ENCODE data around the gene CHST12.

The CHST12 gene

DNA sequence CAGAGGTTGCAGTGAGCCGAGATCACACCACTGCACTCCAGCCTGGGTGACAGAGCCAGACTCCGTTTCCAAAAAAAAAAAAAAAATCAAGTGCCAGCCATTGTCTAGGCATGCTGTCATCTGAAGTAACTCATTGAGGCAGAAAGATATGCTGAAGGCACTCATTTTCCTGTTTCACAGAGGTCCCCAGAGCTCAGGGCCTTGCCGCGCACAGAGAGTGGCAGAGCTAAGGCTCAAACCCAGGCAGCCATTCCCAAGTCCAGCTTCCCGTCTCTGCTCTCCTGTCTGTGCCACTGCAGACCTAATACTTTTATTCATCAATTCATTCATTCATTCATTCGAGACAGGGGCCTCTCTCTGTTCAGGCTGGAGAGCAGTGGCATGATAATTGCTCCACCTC, 69.3 kb downstream of the CHST12 start:
- Histone ChIP-seq H3K4me1 (peaks cover under 1% of the 10 kb centered on the region), H3K36me3 (no peaks in the 10 kb centered on the region), H3K4me3 (ENCODE audit: low read depth, low read length) (no peak overlapping the region), H3K27me3 (no peaks in the 10 kb centered on the region; the same call in 1 of the 2 replicates), H3K9me3 (no peaks in the 10 kb centered on the region)
- DNase-seq: no peak
- TF ChIP-seq, protein P1, sequence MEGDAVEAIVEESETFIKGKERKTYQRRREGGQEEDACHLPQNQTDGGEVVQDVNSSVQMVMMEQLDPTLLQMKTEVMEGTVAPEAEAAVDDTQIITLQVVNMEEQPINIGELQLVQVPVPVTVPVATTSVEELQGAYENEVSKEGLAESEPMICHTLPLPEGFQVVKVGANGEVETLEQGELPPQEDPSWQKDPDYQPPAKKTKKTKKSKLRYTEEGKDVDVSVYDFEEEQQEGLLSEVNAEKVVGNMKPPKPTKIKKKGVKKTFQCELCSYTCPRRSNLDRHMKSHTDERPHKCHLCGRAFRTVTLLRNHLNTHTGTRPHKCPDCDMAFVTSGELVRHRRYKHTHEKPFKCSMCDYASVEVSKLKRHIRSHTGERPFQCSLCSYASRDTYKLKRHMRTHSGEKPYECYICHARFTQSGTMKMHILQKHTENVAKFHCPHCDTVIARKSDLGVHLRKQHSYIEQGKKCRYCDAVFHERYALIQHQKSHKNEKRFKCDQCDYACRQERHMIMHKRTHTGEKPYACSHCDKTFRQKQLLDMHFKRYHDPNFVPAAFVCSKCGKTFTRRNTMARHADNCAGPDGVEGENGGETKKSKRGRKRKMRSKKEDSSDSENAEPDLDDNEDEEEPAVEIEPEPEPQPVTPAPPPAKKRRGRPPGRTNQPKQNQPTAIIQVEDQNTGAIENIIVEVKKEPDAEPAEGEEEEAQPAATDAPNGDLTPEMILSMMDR (IDR thresholded peaks at IDR 0.05; ENCODE audit: low read depth, low read length): no peak

DNA sequence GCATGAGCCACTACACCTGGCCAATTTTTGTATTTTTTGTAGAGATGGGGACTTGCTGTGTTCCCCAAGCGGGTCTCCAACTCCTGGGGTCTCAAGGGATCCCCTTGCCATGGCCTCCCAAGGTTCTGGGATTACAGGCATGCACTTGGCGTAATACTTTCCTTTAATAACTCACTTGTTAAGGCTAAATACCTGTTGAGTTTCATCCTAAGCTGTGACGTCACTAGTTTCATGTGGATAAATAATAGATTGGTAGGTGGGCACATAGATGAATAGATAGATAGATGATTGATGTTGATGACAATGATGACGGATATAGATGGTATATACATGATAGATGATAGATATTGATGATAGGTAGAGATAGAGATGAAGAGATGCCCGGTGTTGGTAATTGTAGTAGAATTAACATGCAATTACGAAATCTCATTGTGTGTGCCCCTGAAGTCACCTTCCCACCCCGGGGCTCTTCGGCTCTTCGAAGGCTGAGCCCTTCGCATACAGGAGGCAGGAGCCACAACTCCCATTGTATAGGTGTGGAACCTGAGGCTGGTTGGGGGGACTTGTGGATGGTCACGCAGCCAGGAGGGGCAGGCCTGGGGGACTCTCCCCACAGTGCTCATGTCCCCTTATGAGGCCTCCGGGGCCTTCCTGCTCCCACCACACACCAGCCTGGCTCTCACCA, 70.2 kb downstream of the CHST12 start:
- Histone ChIP-seq H3K36me3 (no peaks in the 10 kb centered on the region), H3K4me3 (ENCODE audit: low read depth, low read length) (no peak overlapping the region), H3K27me3 (no peaks in the 10 kb centered on the region; the same call in 1 of the 2 replicates), H3K4me1 (peaks cover 7% of the 10 kb centered on the region), H3K9me3 (no peaks in the 10 kb centered on the region)
- no peak for DNase-seq
- TF ChIP-seq, protein P1 (IDR thresholded peaks at IDR 0.05; ENCODE audit: low read depth, low read length): no peak

DNA sequence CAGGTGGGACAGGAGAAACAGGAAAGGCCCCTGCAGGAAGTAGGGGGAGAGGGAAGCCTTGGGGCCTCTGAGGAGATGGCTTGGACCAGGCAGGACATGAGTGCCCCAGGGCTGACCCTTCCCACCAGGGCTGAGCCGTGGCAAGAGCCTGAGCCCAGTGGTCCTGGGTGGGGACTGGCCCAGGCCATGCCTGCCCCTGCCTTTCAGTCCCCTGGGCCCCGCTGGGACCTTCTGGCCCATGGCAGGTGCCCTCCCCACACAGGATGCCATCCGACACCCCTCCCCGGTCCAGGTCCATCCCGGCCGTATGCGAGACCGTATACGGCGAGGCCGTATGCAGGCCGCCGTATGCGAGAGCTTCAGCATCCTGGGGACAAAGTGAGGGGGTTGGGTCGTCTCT, 70.8 kb downstream of the CHST12 start:
- Histone ChIP-seq H3K4me1 (peaks cover 7% of the 10 kb centered on the region), H3K4me3 (ENCODE audit: low read depth, low read length) (no peak overlapping the region), H3K9me3 (no peaks in the 10 kb centered on the region), H3K27me3 (no peaks in the 10 kb centered on the region; the same call in 1 of the 2 replicates), H3K36me3 (no peaks in the 10 kb centered on the region)
- TF ChIP-seq, protein P1 (IDR thresholded peaks at IDR 0.05; ENCODE audit: low read depth, low read length): no peak
- no peak for DNase-seq

DNA sequence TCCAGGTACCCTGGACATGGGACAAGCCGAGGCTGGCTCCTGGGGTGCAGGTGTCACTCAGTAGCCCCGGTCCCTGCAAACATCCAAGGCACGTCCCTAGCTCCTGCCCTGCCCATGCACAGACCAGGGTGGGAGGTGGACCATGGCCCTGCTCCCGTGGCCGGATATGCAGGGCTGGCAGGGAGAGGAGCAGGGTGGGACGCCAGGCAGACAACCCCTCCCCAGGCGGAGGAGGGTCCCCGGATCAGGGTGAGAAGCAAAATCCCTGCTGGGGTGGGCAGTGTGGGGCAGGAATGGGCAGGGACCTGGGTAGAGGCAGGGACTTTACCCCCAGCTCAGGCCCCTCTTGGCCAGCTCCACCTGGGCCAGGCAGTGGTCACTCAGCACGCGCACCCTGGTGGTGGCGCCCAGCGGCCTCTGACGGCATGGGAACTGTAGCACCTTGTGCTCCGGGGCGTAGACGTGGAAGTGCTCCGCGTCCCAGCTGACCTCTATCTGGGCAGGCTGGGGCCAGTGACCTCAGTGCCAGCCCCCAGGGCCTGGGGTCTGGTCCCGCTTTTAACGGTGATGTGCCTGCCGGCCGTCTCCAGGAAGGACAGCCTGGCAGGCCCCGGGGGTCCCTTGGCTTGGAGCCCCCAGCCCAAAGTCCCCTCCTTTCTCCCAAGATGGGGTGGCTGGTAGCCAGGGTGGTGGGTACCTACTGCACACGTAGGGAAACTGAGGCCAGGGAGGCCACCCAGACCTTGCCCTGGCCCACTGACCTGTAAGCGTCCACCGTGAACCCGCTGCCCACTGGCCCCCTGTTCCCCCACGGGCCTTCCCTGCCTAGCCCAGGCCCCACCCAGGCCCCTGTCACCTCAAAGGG, 71.6 kb downstream of the CHST12 start:
- TF ChIP-seq, protein P1 (IDR thresholded peaks at IDR 0.05; ENCODE audit: low read depth, low read length): no peak
- H3K27me3 ChIP-seq: no peaks in the 10 kb centered on the region; the same call in 1 of the 2 replicates
- H3K4me1 ChIP-seq: peaks cover 7% of the 10 kb centered on the region
- no peaks in the 10 kb centered on the region for H3K36me3 ChIP-seq
- DNase-seq: no peak
- H3K4me3 ChIP-seq (ENCODE audit: low read depth, low read length): no peak overlapping the region
- no peaks in the 10 kb centered on the region for H3K9me3 ChIP-seq

DNA sequence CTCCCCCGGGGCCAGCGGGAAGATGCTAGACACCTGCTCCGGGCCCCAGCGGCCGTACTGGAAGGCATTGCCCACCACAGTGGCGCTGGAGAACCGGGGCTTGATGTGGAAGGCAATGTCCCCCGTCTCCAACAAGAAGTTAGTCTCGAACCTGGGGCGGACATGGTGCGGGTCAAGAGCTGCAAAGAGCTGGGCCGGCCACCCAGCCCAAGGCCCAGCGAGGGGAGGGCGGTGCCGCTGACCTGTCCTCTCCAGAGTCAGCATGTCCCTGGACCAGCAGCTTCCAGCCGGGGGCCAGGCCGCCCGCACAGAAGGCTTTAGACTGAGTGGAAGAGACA, 72.2 kb downstream of the CHST12 start:
- Histone ChIP-seq H3K27me3 (no peaks in the 10 kb centered on the region; the same call in 1 of the 2 replicates), H3K9me3 (no peaks in the 10 kb centered on the region), H3K4me1 (peaks cover 7% of the 10 kb centered on the region), H3K36me3 (no peaks in the 10 kb centered on the region), H3K4me3 (ENCODE audit: low read depth, low read length) (no peak overlapping the region)
- DNase-seq: no peak
- TF ChIP-seq, protein P1 (IDR thresholded peaks at IDR 0.05; ENCODE audit: low read depth, low read length): no peak

DNA sequence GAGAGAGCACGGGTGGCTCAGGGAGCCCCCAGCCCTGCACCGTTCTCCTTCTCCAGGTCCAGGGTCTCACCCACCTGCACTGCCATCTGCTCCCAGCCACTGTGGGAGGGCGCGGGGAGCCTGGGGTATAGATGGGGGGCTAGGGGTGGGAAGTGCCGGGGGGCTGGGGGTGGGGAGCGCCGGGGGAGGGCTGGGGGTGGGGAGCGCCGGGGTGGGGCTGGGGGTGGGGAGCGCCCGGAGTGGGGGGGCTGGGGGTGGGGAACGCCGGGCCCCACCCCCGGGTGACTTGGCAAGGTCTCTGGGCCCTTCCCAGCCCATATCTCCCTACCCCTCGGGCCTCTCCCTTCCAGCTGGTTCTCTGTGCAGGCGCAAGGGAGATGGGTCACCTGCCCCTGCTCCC, 72.9 kb downstream of the CHST12 start, which contains the start of gene GRIFIN:
Gene GRIFIN, minus strand, starts transcription at position 101 of the 400 bp plus-strand sequence. Its CDS starts 15 bp downstream, at position 86.
- H3K4me3 ChIP-seq (ENCODE audit: low read depth, low read length): no peak within 1 kb of the TSS
- no peak for DNase-seq
- TF ChIP-seq, protein P1 (IDR thresholded peaks at IDR 0.05; ENCODE audit: low read depth, low read length): no peak
- H3K27me3 ChIP-seq: no peaks in the 10 kb centered on the region; the same call in 1 of the 2 replicates
- no peaks in the 10 kb centered on the region for H3K9me3 ChIP-seq
- H3K4me1 ChIP-seq: peaks cover 7% of the 10 kb centered on the region
- H3K36me3 ChIP-seq: no peaks in the 10 kb centered on the region

Measured in BE2C (cell line).